Myocyte (in vitro differentiated cells): Measurements from ENCODE around the gene SUPT3H. TPM values are rescaled to one million over a fixed set of nuclear protein-coding genes. Genes with fewer than 3 reads are reported as not detected.
A peak's percentile ranks its signal among the peaks of the same experiment; 100 is the strongest.

Experiments used
- DNase-seq: peaks from one replicate; pipeline ENCODE4 v3.0.0-alpha.2; 2012; ENCODE audit warnings: low read depth
- total RNA-seq: library from RNA; depleted of rRNA; stranded (reverse); fragments of >200 nt; gene quantifications from 2 replicates; pipeline ENCODE4 v1.2.3, GENCODE V29; 2014

Gene SUPT3H
- total RNA-seq, 1 donor from 2014 or later = 7.8 TPM

GRCh38 chr6:44806656-44807055 is 571.1 kb downstream of the SUPT3H start:
- no peak for DNase-seq

DNA sequence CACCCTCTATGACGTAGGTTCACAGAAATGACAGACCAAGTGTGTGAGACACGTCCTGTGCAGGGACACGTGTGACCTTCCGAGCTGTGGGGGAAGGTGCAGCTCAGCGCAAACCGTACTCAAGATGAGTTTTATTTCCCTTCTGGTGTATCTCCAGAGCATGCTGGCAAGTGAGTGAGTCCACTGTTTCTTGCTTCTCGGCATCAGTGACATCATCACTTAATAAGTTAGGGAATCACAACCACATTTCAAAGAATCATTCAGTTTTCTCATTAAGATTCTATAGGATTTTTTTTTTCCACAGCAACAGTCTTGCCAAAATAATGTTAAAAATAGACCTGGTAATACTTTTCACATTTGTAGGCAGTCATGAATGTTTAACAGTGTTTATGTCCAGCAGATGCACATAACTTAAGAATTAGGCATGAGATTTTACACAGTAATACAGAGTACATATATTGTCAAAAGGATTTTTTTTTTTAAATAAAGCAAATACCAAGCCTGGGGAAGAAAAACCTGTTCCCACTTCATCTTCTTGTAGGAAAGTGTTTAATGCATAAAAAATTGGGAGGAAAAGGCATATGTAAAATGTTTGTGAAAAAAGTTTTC is 572.4 kb downstream of the SUPT3H start:
- no peak for DNase-seq

DNA sequence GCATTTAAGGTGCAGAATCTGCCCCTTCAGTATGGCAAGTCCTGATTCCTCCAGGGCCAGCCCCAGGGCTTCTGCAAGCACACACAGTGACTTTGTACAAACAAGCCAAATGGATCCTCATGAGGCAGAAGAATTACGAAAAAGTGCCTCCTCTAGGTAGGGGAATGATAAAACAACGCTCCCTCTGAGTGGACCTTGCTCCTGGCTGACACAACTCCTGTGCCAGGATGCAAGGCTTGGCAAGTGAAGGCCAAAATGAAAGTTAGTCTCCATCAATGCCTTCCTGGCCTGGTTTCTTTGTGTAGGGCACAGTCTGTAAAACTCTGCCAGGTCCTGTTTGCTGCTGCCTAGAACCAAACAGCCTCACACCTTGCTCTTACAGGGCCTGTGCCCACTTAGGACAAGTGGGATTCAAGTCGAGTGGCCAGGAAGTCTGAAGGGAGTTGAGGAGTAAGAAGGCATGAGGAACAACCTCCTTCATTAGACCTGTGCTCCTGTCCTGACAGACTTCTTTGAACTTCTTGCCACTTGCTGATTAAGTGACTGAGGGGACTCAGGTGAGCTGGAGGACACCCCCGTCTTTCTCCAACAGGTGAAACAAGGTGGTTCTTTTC is 573.1 kb downstream of the SUPT3H start:
- no peak for DNase-seq

DNA sequence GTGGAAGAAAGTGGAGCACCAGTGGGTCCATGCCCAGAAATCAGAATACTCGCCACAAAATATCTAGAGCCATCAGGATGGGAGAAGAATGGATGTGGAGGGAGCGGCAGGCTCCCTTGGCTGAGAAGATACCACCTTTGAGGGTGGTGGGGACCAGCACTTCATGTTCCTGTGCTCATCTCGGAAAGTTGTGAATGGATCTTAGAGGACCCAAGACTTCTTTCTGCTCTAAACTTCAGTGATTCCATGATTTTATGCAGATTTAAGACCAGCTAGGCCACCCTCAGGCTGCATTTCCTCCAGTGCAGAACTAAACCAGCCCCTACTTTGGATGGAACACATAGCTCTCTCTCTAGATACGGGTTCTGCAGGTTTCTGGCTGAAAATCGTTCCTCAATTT is 573.7 kb downstream of the SUPT3H start:
- DNase-seq = no peak

DNA sequence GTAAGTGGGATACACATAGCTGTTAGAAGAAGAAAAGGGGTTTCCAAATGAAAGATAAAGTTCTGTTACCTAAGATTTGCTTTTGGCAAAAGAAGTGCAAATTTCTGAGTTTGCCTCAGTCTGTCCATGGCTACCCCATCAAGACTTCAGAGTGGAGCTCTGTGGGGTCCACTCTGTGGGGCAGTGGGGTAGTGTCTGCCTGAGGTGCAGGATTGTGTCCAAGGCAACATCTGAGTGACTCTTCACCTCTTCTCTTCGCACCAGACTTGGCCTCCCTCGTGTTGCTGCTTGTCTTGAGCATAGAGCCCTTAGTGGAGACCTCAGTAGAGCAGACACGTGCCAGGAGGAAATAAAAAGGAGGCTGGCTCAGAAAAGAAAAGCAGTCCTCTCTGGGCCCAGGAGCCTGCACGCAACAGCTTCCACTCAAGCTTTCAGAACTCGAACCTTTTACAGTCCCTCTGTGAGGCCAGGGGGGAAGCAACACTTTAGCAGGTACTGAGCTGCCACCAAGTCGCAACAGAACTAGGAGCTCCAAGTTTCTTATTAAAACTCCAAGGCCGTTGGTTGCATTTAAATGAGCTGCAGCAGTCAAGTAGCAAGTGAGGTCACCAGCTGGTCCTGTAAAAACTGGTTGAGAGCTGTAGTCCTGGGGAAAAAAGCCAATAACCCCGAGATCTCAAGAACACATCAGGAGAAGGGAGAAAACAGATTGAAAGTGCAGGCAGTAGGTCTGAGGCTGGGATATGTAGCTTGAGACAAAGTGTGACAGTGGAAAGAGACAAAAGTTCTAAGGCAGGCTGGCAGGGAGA is 576.7 kb downstream of the SUPT3H start:
- no peak for DNase-seq

GRCh38 chr6:44800171-44800783 is 577.5 kb downstream of the SUPT3H start:
- peak; percentile 35 for DNase-seq

- no peak for DNase-seq
Measured at GRCh38 chr6:44797746-44798145, 580.0 kb downstream of the SUPT3H start.

- no peak for DNase-seq
Measured at GRCh38 chr6:44795326-44795725, 582.4 kb downstream of the SUPT3H start.

DNA sequence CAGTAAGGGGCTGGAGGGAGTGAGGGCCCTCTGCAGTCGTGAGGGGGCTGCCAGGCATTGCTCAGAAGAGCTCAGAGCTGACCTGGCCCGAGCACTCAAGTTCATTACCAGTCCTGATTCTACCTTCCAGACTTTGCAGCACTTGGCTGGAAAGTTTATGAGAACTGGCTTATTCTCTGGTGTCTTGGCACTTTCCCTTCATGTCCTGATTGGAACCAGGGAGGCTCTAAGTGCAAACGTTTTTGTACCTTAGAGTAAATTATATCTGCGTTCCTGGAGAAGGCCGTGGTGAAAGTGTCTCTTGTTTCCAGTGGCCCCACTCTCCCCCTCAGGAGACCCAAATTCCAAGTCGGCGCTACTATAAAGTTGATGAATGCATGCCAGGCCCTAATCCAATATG is 587.9 kb downstream of the SUPT3H start:
- DNase-seq = no peak

GRCh38 chr6:44789061-44789460 is 588.7 kb downstream of the SUPT3H start:
- no peak for DNase-seq

GRCh38 chr6:44788387-44788981 is 589.2 kb downstream of the SUPT3H start:
- no peak for DNase-seq

DNA sequence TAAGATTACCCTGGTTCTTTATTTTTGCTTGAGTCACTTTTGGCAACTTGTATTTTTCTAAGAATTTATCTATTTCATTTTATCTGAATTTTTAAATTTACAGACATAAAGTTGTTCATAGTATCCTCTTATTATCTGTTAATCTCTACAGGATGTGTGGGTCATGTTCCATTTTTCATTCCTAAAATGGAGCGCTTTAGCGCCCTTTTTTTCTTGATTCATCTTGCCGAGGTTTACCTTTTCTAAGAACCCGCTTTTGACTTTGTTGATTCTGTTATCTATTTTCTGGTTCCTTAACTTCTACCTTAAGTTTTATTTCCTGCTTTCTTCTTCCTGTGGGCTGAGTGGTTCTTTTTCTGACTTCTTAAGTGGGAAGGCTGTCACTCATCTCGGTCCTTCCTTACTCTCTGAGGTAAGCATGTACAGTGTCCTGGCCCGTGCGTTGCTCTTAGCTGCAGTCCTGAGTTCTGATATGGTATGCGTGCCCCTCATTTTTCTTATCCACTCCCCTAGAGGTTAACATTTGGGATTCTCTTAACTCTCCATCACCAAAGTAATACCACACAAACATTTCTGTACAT is 590.4 kb downstream of the SUPT3H start:
- no peak for DNase-seq

DNA sequence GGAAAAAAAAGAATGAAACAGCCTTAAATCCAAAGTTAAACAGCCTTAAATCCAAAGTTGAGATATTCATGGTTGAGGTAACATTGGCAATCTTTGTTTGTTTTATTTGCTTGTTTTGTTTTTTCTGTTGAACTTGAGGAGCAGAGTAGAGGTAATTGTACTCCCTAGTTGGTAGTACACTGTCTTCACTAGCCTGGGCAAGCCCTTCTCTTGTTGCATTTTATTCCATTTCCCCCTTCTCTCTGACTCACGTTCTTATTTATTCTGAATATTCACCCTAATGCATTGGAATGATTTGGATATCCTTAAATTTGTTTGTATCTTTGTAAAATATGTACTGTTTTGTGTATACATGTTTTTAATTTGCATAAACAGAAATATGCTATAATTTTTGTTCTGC is 592.6 kb downstream of the SUPT3H start:
- no peak for DNase-seq

GRCh38 chr6:44784195-44784594 is 593.5 kb downstream of the SUPT3H start:
- DNase-seq = no peak

GRCh38 chr6:44782892-44783291 is 594.8 kb downstream of the SUPT3H start:
- no peak for DNase-seq

- no peak for DNase-seq
Measured at GRCh38 chr6:44781912-44782597, 595.7 kb downstream of the SUPT3H start.

DNA sequence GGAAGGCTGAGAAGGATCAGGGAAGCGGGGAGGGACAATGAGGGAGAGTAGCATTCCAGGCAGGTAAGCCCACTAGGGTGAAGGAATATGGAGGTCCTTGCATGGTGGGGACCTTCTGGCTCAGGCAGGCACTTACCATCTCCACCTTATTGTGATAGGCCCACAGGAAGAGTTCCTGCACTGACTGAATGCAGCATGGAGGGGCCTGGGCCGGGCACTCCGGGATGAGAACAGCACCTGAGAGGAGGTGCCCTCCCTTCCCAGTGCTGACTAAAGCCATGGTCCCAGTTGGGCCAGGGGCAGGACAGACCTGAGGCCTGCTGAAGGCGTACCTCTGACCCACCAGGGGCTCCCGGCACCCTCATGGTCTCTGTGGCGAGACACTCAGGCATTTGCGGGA is 597.6 kb downstream of the SUPT3H start:
- no peak for DNase-seq

DNA sequence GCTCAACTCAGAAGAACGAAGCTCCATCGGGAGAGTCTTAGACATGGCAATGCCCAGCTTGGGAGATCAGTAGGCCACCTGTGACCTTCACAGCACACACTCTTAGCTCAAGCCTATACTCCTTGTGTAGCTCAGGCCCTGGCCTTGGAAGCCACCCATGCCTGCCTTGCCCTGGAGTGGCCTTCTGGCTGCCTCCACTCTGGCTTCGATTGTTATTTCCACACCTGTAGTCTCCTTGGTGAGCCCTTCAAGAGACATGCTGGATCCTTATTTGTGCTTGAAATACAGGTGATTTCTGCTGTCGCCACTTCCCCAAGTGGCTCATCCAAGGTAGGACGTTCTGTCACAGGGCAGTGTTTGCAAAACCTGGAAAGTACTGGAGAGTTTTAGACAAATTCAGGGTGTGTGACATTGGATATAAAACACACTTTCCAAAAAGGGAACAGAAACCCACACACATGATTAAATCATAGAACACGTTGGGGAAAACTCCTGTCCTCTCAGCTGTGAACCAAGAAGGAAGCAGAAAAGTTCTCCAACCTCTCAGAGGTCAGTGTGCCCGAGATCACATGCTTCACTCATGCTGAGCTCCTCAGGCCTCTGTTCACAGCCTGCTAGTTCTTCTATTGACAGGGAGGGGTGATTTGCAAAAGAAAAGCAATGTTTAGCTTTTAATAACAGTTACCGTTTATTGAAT is 598.5 kb downstream of the SUPT3H start:
- no peak for DNase-seq
